Measurements from ENCODE around the gene OMP.
A peak's percentile ranks its signal among the peaks of the same experiment; 100 is the strongest.

The OMP gene

DNA sequence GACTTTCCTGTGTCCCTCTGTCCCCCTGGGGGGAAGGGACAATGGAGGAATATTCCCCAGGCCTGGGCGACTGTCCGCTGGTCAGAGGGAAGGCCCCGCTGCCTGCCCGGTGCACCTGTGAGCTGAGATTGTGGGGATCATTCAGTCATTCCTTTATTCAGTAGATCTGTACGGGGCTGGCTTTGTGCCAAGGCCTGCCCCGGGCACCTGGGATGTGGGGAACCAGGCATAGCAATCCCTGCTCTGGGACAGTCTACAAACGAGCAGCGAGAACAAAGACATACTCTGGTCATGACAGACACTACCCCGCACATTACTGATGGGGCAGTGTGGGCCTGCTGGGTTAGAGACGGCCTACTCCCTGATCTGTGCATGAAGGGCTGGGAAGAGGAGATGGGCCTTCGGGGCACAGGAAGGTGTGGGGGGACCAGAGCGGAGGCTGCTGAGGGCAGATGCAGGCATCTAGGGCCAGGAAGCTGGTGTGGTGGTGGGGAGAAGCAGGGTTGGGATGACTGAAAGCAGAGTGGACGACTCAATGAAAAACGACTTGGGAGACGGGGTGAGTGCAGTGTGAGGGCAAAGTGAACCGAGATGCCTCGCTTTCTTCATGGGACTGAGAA is 23.6 kb downstream of the OMP start:
- DNase-seq, result no peak

DNA sequence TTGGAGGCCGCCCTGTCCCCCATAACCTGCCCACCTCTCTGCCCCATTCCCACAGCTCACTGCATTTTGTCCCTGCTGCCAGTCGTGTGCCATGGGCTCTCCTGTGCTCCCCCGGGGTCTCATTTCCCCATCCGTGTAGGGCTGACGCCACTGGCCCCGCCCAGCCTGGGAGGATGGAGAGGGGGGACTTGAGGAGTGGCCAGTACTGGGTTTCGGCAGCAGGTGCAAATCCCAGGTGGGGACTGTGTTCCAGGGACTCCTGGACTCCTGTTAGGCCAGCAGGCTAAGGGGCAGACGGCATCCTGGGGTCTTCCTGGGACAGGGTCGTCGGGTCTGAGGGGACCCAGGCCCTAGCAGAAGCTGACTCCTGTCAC is 24.2 kb downstream of the OMP start:
- no peak for DNase-seq

DNA sequence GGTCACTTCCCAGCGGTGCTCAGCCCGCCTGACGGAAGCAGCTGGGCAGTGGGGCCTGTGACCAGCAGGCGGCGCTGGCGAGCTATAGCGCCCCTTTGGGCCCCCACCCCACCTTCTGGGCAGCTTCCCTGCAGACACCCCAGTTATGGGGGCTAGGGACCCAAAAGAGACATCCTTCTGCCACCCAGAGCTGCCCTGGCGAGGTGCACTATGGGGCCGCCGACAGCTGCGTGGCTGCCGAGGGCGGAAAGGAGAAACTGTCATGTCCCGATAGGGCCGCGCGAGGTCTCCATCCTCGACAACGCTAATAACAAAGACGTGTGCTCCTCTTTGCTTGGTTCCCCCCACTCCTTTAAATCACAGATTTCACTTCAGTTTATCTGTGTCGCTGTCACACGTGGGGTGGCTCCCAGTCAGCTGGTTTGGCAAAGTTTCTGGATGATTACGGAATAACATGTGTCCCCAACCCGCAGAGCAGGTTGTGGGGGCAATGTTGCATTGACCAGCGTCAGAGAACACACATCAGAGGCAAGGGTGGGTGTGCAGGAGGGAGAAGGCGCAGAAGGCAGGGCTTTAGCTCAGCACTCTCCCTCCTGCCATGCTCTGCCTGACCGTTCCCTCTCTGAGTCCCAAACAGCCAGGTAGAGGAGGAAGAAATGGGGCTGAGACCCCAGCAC is 24.7 kb downstream of the OMP start:
- DNase-seq, result peak; percentile 66

DNA sequence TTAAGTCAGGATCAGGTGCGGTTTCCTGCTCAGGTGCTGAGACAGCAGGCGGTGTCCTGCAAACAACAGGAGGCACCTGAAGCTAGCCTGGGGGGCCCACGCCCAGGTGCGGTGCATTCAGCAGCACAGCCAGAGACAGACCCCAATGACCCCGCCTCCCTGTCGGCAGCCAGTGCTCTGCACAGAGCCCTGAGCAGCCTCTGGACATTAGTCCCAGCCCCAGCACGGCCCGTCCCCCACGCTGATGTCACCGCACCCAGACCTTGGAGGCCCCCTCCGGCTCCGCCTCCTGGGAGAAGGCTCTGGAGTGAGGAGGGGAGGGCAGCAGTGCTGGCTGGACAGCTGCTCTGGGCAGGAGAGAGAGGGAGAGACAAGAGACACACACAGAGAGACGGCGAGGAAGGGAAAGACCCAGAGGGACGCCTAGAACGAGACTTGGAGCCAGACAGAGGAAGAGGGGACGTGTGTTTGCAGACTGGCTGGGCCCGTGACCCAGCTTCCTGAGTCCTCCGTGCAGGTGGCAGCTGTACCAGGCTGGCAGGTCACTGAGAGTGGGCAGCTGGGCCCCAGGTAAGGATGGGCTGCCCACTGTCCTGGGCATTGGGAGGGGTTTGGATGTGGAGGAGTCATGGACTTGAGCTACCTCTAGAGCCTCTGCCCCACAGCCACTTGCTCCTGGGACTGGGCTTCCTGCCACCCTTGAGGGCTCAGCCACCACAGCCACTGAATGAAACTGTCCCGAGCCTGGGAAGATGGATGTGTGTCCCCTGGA is 25.5 kb downstream of the OMP start, which contains the start of gene MYO7A:
TSS of gene MYO7A (plus strand) at position 327 of the 772 bp plus-strand sequence. CDS start 2,389 bp downstream, outside the sequence.
- DNase-seq, result no peak

DNA sequence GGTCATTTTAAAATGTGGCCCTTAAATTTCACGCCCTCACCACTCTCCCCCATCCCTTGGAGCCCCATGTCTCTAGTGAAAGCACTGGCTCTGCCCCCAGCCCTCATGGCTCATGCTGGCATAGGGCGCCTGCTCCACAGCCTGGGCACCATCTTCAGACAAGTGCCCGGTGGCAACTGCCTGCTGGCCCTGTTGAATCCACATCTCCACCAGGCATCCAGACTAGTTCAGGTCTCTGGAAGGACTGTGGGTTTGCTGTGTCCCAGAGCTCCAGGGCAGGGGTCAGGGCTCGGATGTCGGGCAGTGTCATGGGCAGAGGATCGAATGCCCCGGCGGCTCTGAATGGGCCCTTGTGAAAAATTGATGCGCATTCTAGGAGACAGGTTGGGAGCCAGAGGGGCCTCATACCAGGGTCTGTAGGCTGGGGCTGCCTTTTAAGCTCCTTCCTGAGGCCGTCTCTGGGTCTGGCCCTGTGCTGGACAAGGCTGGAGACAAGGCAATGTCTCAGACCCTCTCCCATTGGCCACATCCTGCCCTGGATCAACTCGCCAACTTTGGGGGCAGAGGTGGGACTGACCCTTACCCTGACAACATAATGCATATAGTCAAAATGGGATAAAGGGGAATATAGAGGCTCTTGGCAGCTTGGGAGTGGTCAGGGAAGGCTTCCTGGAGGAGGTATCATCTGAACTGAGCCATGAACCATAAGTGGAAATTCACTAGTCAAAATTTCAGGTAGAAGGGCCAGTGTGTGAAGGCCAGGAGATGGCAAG is 26.6 kb downstream of the OMP start:
- DNase-seq, result no peak

DNA sequence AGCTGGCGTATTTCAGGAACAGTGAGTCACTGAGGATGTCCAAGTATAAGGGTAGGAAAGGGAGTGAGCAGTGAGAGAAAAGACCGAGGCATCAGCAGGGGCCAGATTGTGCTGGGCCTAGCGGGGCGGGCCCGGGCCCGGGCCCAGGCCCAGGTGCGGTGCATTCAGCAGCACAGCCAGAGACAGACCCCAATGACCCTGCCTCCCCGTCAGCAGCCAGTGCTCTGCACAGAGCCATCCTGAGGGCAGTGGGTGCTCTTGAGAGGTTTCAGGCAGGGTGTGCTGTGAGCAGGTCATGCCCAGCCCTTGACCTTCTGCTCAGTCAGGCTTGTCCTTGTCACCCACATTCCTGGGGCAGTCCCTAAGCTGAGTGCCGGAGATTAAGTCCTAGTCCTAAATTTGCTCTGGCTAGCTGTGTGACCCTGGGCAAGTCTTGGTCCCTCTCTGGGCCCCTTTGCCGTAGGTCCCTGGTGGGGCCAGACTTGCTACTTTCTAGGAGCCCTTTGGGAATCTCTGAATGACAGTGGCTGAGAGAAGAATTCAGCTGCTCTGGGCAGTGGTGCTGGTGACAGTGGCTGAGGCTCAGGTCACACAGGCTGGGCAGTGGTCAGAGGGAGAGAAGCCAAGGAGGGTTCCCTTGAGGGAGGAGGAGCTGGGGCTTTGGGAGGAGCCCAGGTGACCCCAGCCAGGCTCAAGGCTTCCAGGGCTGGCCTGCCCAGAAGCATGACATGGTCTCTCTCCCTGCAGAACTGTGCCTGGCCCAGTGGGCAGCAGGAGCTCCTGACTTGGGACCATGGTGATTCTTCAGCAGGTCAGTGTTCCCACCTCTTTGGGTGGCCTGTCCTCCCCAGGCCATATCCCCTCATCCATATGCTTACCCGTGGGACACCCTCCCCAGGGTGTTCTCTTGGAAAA is 27.5 kb downstream of the OMP start:
- no peak for DNase-seq

DNA sequence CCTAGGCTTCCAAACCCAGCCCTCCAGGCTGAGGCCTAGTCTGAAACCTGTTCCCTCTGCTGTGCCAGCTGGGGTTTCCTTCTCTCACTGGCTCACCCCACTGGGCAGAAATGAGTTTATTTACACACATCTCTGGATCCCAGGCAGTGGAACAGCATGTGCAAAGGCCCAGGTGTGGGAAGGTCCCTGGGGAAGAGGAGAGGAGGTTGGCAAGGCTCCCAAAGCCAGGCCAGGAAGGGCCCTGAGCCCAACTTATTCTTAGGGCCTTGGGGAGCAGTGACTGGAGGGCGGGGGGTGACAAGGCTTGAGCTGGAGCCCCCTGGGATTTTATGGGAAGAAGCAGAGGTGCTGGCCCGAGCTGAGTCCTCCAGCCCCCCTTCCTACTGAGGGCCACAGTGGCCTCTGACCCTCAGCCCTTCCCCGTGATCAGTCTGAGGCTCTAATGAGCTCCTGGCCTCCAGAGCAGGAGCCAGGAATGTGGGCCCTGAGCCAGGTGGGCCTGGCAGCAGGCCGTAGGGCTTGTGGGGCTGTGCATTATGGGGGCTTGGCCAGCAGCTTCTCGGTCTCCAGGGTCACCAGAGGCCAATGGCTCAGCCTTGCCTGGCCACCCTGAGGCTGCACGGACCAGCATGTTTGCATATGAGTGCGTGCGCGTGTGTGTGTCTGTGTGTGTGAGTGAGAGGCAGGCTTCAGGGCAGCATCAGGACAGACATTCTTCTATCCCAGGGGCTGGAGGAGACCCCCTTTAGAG is 28.3 kb downstream of the OMP start:
- DNase-seq, result no peak

DNA sequence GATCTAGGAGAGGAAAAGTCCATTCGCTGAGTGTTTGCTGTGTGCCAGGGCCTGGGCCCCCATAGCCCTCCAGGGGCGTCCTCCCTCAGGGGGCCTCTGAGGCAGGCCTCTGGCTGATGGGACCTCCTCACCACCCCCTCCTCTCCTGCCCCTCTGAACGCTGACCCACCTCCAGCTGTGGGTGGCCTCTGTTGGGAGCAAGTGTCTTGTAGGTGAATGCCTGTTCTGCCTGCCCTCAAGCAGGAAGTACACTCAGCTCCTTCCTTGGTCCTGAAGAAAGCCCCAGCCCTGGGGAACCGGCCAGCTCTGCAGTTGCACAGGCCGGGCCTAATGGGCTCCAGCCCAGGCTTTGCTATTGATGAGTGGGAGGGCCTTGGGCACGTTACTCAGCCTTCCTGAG is 28.9 kb downstream of the OMP start:
- DNase-seq, result no peak

DNA sequence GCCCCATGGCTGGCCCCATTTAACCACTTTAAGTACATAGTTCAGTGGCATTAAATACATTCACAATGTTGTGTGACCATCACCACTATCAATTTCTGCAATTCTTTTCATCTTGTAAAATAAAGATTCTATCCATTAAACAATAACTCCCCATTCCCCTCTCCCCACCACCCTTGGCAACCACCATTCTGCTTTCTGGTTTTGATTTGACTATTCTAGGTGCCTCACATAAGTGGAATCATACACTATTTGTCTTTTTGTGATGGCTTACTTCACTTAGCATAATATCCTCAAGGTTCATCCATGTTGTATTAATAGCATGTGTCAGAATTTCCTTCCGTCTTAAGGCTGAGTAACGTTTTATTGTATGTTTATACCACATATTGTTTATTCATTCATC is 32.4 kb downstream of the OMP start:
- DNase-seq, result no peak

DNA sequence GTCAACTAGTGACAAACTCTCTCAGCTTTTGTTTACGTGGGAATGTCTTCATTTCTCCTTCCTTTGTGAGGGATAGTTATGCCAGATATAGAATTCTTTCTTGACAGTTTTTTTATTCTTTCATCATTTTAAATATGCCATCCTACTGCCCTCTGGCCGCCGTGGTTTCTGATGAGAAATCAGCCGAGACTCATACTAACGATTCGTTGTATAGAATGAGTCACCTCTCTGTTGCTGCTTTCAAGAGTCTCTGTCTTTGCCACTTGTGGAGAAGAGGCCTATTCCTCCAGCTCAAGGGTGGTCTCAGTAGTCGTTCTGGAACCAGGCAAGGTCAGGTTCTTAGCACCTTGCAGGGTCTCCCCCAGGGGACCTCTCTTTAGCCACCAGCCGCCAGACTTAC is 33.4 kb downstream of the OMP start:
- peak; percentile 34 for DNase-seq

DNA sequence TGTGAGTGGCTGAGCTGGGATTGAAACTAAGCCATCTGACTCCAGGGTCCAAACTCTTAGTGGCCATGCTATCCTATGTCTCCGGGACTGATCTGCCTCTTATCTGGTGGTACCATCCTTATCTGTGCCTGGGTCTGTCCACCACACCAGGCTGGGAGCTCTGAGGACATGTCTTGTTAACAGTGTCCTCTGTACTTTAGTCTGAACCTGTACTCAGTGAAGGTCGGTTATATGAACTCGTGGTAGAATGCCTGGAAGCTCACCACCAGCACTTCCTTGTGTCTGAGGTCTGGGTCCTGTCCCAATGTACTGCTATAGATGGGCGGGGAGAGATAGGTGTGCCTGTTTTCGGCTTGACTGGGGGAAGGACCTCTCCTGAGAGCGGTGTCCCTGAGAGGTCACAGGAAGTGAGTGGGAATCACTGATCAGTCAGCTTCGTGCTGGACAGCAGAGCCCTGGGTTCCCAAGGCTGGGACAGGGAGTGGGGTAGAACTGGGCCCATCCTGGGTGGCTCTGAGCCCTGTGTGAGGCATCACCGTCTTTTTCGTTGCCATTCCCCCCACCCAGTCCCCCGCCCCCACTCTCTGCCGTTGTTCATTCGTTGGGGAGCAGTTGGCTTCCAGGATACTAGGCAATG is 34.3 kb downstream of the OMP start:
- no peak for DNase-seq

DNA sequence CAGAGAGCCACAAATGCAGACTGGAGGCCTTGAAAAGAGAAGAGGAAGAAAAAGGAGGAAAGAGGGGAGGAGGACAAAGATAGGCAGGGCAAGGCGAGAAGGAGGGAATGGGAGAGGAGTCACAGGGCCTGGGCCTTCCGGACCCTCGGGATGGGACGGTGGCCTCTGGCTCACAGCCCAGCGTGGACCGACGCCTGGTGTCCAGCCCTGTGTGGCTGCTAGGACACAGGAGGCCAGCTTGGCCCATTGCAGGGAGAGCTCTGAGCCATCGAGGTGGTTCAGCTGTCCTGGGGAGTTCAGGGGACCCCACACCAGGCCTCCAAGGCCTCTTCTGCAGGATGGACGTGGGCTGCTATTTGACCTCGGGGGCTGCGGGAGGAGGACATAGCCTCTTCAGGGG is 34.8 kb downstream of the OMP start:
- no peak for DNase-seq

DNA sequence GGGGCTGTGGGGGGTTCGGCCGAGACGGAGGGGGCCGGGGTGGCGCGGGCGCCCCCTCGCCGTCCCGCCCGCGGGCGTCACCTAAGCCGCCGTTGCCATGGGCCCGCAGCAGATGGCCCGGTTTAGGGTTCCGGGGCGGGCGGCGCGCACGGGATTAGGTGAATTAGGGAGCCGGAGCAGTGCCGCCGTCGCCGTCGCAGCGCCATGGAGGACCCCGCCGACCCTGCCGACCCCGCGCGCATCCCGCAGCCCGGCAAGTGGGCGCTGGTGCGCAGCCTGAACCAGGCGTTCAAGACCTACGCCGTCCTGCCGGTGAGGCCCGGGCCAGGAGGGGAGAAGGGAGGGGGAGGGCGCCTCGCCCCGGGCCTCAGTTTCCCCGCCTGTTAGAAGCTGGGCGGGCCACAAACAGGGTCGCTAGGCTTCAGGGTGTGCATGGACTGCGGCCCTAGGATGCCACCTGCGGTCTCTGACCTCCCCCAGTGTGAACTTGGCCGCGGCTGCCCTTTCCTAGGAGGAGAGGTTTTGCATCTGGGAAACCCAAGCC is 35.5 kb downstream of the OMP start:
- no peak for DNase-seq

DNA sequence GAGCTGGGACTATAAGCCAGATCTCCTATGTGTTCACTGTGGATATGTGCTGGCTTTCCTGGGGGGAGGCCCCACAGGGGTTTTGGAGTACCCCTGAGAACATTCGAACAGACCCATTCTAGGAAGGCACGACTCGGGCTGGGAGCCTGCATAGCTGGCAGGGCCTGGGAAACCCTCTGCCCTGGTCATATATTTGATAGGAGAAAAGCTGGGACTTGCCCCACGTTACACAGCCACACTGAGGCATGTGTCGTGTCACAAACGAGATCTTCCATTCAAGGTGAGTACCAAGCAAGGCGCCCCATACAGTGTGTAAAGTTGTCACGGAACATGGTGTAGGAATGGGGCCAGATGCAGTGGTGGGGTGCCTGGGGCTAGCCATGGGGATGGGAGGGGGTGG is 36.6 kb downstream of the OMP start:
- no peak for DNase-seq

DNA sequence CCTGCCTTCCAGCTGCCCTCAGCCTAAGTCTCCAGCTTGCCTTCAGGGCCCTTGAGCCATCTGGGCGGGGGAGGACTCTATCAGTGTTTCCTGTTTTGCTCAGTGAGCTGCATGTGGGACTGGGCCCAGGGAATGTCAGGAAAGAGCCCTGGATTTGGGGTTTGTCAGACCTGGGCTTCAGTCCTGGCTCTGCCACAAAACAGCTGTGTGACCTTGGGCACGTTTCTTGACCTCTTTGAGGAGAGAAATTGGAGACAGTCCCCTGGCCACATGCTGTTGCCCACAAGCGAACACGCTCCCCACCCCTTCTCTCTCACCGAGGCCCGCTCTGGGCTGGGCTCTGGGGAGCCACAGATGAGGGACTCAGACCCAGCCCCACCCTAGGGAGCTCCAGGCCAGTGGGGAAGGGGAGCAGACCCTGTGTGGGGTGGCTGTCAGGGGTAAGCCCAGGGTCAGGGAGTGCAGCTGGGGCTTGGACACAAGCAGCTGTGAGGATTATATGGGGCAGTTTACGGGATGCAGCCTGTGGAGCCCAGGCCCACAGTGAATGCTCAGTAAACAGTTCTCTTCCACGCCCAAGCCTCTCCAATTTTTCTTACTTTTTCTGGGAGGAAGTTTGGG is 37.7 kb downstream of the OMP start:
- no peak for DNase-seq

DNA sequence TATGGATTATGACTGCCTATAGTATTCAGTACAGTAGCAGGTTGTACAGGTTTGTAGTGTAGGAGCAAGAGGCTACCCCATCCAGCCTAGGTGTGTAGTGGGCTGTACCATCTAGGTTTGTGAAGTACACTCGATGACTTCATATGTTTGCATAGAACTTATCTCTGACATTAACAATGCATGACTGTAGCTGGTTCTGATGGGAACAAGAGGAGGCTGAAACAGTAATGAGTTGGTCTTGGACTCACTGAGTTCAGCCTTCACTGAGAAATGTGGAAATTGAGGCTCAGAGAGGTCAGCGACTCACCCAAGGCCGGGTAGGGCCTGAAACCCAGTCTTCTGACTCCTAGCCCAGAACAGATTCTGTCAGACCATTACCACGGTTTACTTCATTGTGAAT is 38.4 kb downstream of the OMP start:
- DNase-seq, result peak; percentile 15

DNA sequence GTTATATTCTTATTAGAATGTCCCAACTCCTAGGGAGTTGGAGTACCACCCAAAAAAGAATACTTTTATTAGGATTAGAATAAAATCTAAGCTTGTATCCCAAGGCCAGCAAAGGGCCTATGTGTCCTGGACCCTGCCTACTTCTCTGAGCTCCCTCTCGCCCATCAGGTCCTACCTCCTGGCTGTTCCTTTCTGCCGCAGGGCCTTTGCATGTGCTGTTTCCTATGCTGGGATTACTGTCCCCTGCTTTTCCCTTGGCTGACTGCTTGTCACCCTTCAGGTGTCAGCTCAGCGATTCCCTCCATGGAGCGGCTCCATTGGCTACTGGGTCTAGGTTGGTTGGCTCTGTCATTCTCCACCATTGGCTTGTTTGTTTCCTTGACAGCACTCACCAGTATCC is 38.8 kb downstream of the OMP start:
- no peak for DNase-seq

DNA sequence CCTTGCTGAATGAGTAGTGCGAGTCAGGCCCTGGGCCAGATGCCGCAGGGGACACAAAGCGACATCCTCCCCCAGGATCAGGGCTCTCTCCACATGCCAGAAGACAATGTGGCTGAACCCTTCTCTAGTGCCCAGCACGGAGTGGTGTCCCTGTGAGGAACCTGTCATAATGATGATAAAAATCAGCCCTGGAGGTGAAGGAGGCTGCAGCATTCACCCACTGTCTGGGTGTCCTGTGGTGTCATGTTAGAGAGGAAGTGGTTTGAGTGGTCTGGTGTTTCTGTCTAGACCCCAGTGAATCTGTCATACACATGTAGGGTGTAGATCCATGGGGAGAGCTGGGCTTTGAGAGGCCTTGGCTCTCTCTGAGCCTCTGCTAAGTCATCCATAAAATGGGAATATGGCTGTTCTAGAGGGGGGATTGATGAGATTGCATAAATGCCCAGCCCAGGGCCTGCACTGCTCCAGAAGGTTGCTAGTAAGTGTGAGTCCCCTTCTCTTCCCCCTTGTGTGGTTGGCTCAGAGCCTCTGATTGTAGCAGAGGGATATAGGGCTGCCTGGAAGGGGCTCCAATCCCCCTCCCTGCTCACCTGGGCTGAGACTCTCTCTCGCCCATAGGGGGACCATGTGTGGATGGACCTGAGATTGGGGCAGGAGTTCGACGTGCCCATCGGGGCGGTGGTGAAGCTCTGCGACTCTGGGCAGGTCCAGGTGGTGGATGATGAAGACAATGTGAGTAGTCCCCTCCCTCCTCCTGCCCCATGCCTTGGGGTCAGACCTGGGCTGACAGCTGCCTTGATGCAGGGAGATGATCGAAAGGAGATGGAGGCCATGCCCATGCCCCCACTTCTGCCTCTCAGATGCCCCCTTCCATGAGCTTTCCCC is 39.7 kb downstream of the OMP start:
- DNase-seq, result no peak

DNA sequence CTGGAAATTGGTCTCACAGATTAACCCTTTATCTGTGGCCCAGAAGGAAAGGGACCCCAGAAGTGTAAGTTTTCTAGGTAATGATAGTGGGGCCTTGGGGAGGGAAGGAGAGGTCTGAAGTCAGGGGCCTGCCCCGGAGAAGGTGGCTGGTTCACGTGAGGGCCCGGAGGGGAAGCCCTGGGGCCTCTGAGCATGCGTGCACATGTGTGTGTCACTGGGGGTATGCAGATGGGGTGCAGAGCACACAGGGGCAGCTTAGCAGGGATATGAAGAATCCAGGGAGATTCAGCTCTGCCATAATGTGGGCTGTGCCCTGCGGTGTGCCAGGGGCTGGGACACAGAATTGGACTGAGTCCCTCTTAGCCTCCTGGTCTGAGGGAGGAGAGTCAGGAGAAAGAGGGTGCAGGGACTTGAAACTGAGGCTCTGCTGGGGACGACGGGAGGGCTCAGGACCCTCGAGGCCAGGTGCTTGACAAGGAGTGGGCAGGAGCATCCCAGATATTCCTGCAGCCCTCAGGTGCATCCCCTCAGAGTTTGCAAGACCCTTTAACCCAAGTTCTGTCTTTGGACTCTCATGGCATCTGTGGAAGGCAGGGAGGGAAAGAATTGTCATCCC is 40.9 kb downstream of the OMP start:
- DNase-seq, result no peak
